ENCODE measurements around the gene KRTAP29-1.

Gene KRTAP29-1

GRCh38 chr17:41325126-41325525 lies 22.5 kb upstream of the KRTAP29-1 start:
- TF ChIP-seq POLR2A (IDR thresholded peaks at IDR 0.05; ENCODE audit: extremely low read depth, insufficient read length): no peak
- no peak for TF ChIP-seq CTCF (IDR thresholded peaks at IDR 0.05; ENCODE audit: low read depth, low read length)
- no peak for TF ChIP-seq MYC (IDR thresholded peaks at IDR 0.05; ENCODE audit: low read depth, low read length)
- no peak for TF ChIP-seq MAX (IDR thresholded peaks at IDR 0.05; ENCODE audit: low read depth, low read length)
- DNase-seq (ENCODE audit: low read depth): no peak
- H3K4me3 ChIP-seq (ENCODE audit: low read depth, low read length): no peak overlapping the region

- no peak overlapping the region for H3K4me3 ChIP-seq (ENCODE audit: low read depth, low read length)
- TF ChIP-seq MYC (IDR thresholded peaks at IDR 0.05; ENCODE audit: low read depth, low read length) (no peak), POLR2A (IDR thresholded peaks at IDR 0.05; ENCODE audit: extremely low read depth, insufficient read length) (no peak), MAX (IDR thresholded peaks at IDR 0.05; ENCODE audit: low read depth, low read length) (no peak), CTCF (IDR thresholded peaks at IDR 0.05; ENCODE audit: low read depth, low read length) (no peak)
- no peak for DNase-seq (ENCODE audit: low read depth)
Observed at GRCh38 chr17:41324180-41325075, 21.8 kb upstream of the KRTAP29-1 start.

GRCh38 chr17:41322903-41323895 lies 20.5 kb upstream of the KRTAP29-1 start:
- TF ChIP-seq CTCF (IDR thresholded peaks at IDR 0.05; ENCODE audit: low read depth, low read length): no peak
- TF ChIP-seq MYC (IDR thresholded peaks at IDR 0.05; ENCODE audit: low read depth, low read length): no peak
- TF ChIP-seq MAX (IDR thresholded peaks at IDR 0.05; ENCODE audit: low read depth, low read length): no peak
- TF ChIP-seq POLR2A (IDR thresholded peaks at IDR 0.05; ENCODE audit: extremely low read depth, insufficient read length): no peak
- DNase-seq (ENCODE audit: low read depth): no peak
- no peak overlapping the region for H3K4me3 ChIP-seq (ENCODE audit: low read depth, low read length)

- no peak overlapping the region for H3K4me3 ChIP-seq (ENCODE audit: low read depth, low read length)
- DNase-seq (ENCODE audit: low read depth): peak; percentile 39
- no peak for TF ChIP-seq POLR2A (IDR thresholded peaks at IDR 0.05; ENCODE audit: extremely low read depth, insufficient read length)
- TF ChIP-seq MAX (IDR thresholded peaks at IDR 0.05; ENCODE audit: low read depth, low read length): no peak
- peak; percentile 62 for TF ChIP-seq CTCF (IDR thresholded peaks at IDR 0.05; ENCODE audit: low read depth, low read length)
Observed at GRCh38 chr17:41322094-41322902, 19.6 kb upstream of the KRTAP29-1 start.

- H3K4me3 ChIP-seq (ENCODE audit: low read depth, low read length): no peak overlapping the region
- DNase-seq (ENCODE audit: low read depth): no peak
- TF ChIP-seq CTCF (IDR thresholded peaks at IDR 0.05; ENCODE audit: low read depth, low read length) (no peak), POLR2A (IDR thresholded peaks at IDR 0.05; ENCODE audit: extremely low read depth, insufficient read length) (no peak), MYC (IDR thresholded peaks at IDR 0.05; ENCODE audit: low read depth, low read length) (no peak), MAX (IDR thresholded peaks at IDR 0.05; ENCODE audit: low read depth, low read length) (no peak)
Observed at GRCh38 chr17:41318231-41318630, 15.6 kb upstream of the KRTAP29-1 start.
